Measurements from ENCODE around the gene VPS8.

- no peak for TF ChIP-seq CTCF (IDR thresholded peaks at IDR 0.05; ENCODE audit: insufficient read depth, low read length)
- no peak for TF ChIP-seq POLR2AphosphoS5 (IDR thresholded peaks at IDR 0.05; ENCODE audit: low read depth)
- no peak for TF ChIP-seq REST (IDR thresholded peaks at IDR 0.05; ENCODE audit: insufficient replicate concordance, low read depth)
- TF ChIP-seq SPI1 (IDR thresholded peaks at IDR 0.05; ENCODE audit: borderline replicate concordance, low read depth): no peak
These were observed 282.7 kb downstream of the VPS8 start for GRCh38 chr3:185094697-185095096.
